Measurements from ENCODE around the gene SLC9A9.

The SLC9A9 gene

GRCh38 chr3:143671626-143672025 lies 176.6 kb downstream of the SLC9A9 start:
- no peak overlapping the region for H3K4me3 ChIP-seq (ENCODE audit: low read depth, low read length)
- DNase-seq (ENCODE audit: low read depth): no peak
- TF ChIP-seq MAX (IDR thresholded peaks at IDR 0.05; ENCODE audit: low read depth, low read length) (no peak), CTCF (IDR thresholded peaks at IDR 0.05; ENCODE audit: low read depth, low read length) (no peak), MYC (IDR thresholded peaks at IDR 0.05; ENCODE audit: low read depth, low read length) (no peak), POLR2A (IDR thresholded peaks at IDR 0.05; ENCODE audit: extremely low read depth, insufficient read length) (no peak)

- TF ChIP-seq MAX (IDR thresholded peaks at IDR 0.05; ENCODE audit: low read depth, low read length) (no peak), POLR2A (IDR thresholded peaks at IDR 0.05; ENCODE audit: extremely low read depth, insufficient read length) (no peak), MYC (IDR thresholded peaks at IDR 0.05; ENCODE audit: low read depth, low read length) (no peak), CTCF (IDR thresholded peaks at IDR 0.05; ENCODE audit: low read depth, low read length) (no peak)
- no peak overlapping the region for H3K4me3 ChIP-seq (ENCODE audit: low read depth, low read length)
- DNase-seq (ENCODE audit: low read depth): no peak
Observed at GRCh38 chr3:143668924-143669790, 179.1 kb downstream of the SLC9A9 start.

DNA sequence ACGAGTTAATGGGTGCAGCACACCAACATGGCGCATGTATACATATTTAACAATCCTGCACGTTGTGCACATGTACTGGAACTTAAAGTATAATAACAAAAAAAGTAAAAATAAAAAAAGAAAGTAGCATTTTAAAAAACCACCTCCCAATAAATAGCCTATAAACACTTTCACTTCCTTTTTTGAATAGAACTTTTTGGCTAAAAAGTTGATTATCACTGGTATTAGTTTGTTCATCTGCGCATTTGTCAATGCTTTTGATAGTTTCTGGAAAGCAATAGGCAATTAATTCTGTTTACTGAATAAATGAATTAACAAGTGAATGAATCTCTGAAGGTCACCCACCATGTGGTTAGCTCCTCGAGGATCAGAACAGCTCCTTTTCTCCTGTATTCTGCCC lies 179.9 kb downstream of the SLC9A9 start:
- H3K4me3 ChIP-seq (ENCODE audit: low read depth, low read length): no peak overlapping the region
- TF ChIP-seq MYC (IDR thresholded peaks at IDR 0.05; ENCODE audit: low read depth, low read length) (no peak), MAX (IDR thresholded peaks at IDR 0.05; ENCODE audit: low read depth, low read length) (no peak), POLR2A (IDR thresholded peaks at IDR 0.05; ENCODE audit: extremely low read depth, insufficient read length) (no peak), CTCF (IDR thresholded peaks at IDR 0.05; ENCODE audit: low read depth, low read length) (no peak)
- no peak for DNase-seq (ENCODE audit: low read depth)

- no peak for TF ChIP-seq MAX (IDR thresholded peaks at IDR 0.05; ENCODE audit: low read depth, low read length)
- no peak for TF ChIP-seq CTCF (IDR thresholded peaks at IDR 0.05; ENCODE audit: low read depth, low read length)
- no peak for TF ChIP-seq POLR2A (IDR thresholded peaks at IDR 0.05; ENCODE audit: extremely low read depth, insufficient read length)
- TF ChIP-seq MYC (IDR thresholded peaks at IDR 0.05; ENCODE audit: low read depth, low read length): no peak
- H3K4me3 ChIP-seq (ENCODE audit: low read depth, low read length): no peak overlapping the region
- DNase-seq (ENCODE audit: low read depth): no peak
Observed at GRCh38 chr3:143661677-143662076, 186.6 kb downstream of the SLC9A9 start.

DNA sequence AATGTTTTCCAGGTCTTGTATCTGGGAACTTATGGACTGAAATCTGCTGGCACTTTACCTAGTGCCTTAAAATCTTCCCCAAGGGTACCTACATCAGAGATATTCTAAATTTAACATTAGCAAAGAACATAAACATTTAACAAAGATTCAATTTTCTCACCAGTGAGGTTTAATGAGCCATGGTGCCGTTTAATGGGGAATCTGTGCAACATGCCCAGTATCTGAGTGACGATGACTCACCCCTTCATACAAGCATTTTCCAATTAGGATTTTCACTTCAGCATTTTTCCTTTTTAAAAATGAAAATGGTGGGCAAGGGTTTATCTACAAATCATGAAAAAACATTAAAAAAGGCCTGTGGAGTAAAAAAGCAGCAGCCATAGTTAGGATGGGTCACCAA lies 189.4 kb downstream of the SLC9A9 start:
- no peak overlapping the region for H3K4me3 ChIP-seq (ENCODE audit: low read depth, low read length)
- no peak for TF ChIP-seq CTCF (IDR thresholded peaks at IDR 0.05; ENCODE audit: low read depth, low read length)
- TF ChIP-seq MAX (IDR thresholded peaks at IDR 0.05; ENCODE audit: low read depth, low read length): no peak
- no peak for TF ChIP-seq POLR2A (IDR thresholded peaks at IDR 0.05; ENCODE audit: extremely low read depth, insufficient read length)
- no peak for TF ChIP-seq MYC (IDR thresholded peaks at IDR 0.05; ENCODE audit: low read depth, low read length)
- DNase-seq (ENCODE audit: low read depth): no peak

Measured in NB4 (cell line).